HG03520 (cell line): Measurements from ENCODE around the gene WIPI1.

Source experiments
- ATAC-seq: cut with Tn5 transposase; IDR thresholded peaks from one replicate; pipeline ENCODE4 v1.9.1; 2021; ENCODE audit warnings: mild to moderate bottlenecking, moderate library complexity; ENCODE audit not compliant: unreplicated experiment

WIPI1 gene

GRCh38 chr17:68440526-68440925 lies 16.8 kb downstream of the WIPI1 start:
- ATAC-seq: no peak

- ATAC-seq: no peak
Measured at GRCh38 chr17:68439656-68440290, 17.5 kb downstream of the WIPI1 start.

GRCh38 chr17:68437979-68438822 lies 19.1 kb downstream of the WIPI1 start:
- ATAC-seq: no peak

- ATAC-seq: no peak
Measured at GRCh38 chr17:68435876-68436842, 21.1 kb downstream of the WIPI1 start.

- ATAC-seq: no peak
Measured at GRCh38 chr17:68435361-68435760, 21.9 kb downstream of the WIPI1 start.

- ATAC-seq: no peak
Measured at GRCh38 chr17:68433911-68434508, 23.3 kb downstream of the WIPI1 start.

GRCh38 chr17:68433211-68433610 lies 24.1 kb downstream of the WIPI1 start:
- no peak for ATAC-seq

GRCh38 chr17:68432086-68432864 lies 25.0 kb downstream of the WIPI1 start:
- ATAC-seq: no peak

GRCh38 chr17:68431661-68432071 lies 25.6 kb downstream of the WIPI1 start:
- ATAC-seq: no peak

- ATAC-seq: no peak
Measured at GRCh38 chr17:68431045-68431608, 26.2 kb downstream of the WIPI1 start.

- no peak for ATAC-seq
Measured at GRCh38 chr17:68429881-68430280, 27.4 kb downstream of the WIPI1 start.

- ATAC-seq: no peak
Measured at GRCh38 chr17:68428498-68429172, 28.7 kb downstream of the WIPI1 start.

- no peak for ATAC-seq
Measured at GRCh38 chr17:68427575-68427974, 29.7 kb downstream of the WIPI1 start.

- ATAC-seq: no peak
Measured at GRCh38 chr17:68425979-68426378, 31.3 kb downstream of the WIPI1 start.

GRCh38 chr17:68424861-68425260 lies 32.4 kb downstream of the WIPI1 start:
- no peak for ATAC-seq

- no peak for ATAC-seq
Measured at GRCh38 chr17:68424203-68424602, 33.1 kb downstream of the WIPI1 start.

- no peak for ATAC-seq
Measured at GRCh38 chr17:68423251-68423650, 34.0 kb downstream of the WIPI1 start.

- no peak for ATAC-seq
Measured at GRCh38 chr17:68422821-68423220, 34.5 kb downstream of the WIPI1 start.

- ATAC-seq: no peak
Measured at GRCh38 chr17:68421486-68421885, 35.8 kb downstream of the WIPI1 start.
